Non-pigmented ciliary epithelial cell (primary cell): ENCODE measurements around the gene TMEM97.
A peak's percentile ranks its signal among the peaks of the same experiment; 100 is the strongest.

Source experiments
- DNase-seq: peaks from one replicate; pipeline ENCODE4 v3.0.0-alpha.2; 2010; ENCODE audit warnings: low read depth

The TMEM97 gene

GRCh38 chr17:28317099-28317965 is 1.7 kb upstream of the TMEM97 start:
- no peak for DNase-seq

- no peak for DNase-seq
These were observed 838 bp upstream of the TMEM97 start for GRCh38 chr17:28317966-28318758.

GRCh38 chr17:28319598-28319935 is 567 bp downstream of the TMEM97 start:
- no peak for DNase-seq

- no peak for DNase-seq
These were observed 1.4 kb downstream of the TMEM97 start for GRCh38 chr17:28320215-28321061.

- no peak for DNase-seq
These were observed 5.3 kb downstream of the TMEM97 start for GRCh38 chr17:28324267-28324745.

- DNase-seq = no peak
These were observed 5.8 kb downstream of the TMEM97 start for GRCh38 chr17:28324781-28325180.

GRCh38 chr17:28325211-28325610 is 6.2 kb downstream of the TMEM97 start:
- DNase-seq = no peak

- no peak for DNase-seq
These were observed 7.1 kb downstream of the TMEM97 start for GRCh38 chr17:28326114-28326513.

GRCh38 chr17:28327031-28327607 is 8.1 kb downstream of the TMEM97 start:
- no peak for DNase-seq

GRCh38 chr17:28327709-28328108 is 8.7 kb downstream of the TMEM97 start:
- no peak for DNase-seq

- DNase-seq = no peak
These were observed 9.3 kb downstream of the TMEM97 start for GRCh38 chr17:28328325-28328724.

- DNase-seq = no peak
These were observed 11.7 kb downstream of the TMEM97 start for GRCh38 chr17:28330671-28331070.

GRCh38 chr17:28331891-28332420 is 13.0 kb downstream of the TMEM97 start:
- DNase-seq = no peak

- no peak for DNase-seq
These were observed 14.2 kb downstream of the TMEM97 start for GRCh38 chr17:28333083-28333746.

GRCh38 chr17:28334171-28334570 is 15.2 kb downstream of the TMEM97 start:
- DNase-seq = no peak

- no peak for DNase-seq
These were observed 15.7 kb downstream of the TMEM97 start for GRCh38 chr17:28334666-28335200.

- DNase-seq = peak; percentile 100
These were observed 16.4 kb downstream of the TMEM97 start, which contains the start of the genes IFT20 and TNFAIP1 for GRCh38 chr17:28335201-28335958. Gene IFT20 (minus strand): TSS chr17:28335472. CDS start chr17:28331985, 3,487 bp downstream. Gene TNFAIP1 (plus strand): TSS chr17:28335761. CDS start chr17:28339522, 3,761 bp downstream.

- peak; percentile 79 for DNase-seq
These were observed 17.2 kb downstream of the TMEM97 start for GRCh38 chr17:28335959-28336871.
